ENCODE measurements around the gene TMEM179B. TPM values are rescaled to one million over a fixed set of nuclear protein-coding genes. Genes with fewer than 3 reads are reported as not detected.

Gene TMEM179B
- total and polyA plus RNA-seq, 9 of the 15 experiments (the other 6 are each of a cell fraction or from before 2014, with no cell fraction given), result 27.7 to 105 (median 37.0) TPM

- TF ChIP-seq ZBTB12 (CRISPR knock-in tag; IDR thresholded peaks at IDR 0.05) (peak; percentile 73), ATF6 (CRISPR knock-in tag; IDR thresholded peaks at IDR 0.05) (no peak), LARP7 (IDR thresholded peaks at IDR 0.05) (peak; percentile 57; the same call in 1 of the 2 replicates), ZNF707 (CRISPR knock-in tag; conservative IDR thresholded peaks at IDR 0.05) (no peak), SMAD1 (IDR thresholded peaks at IDR 0.05; ENCODE audit: low read depth, low read length, partially characterized antibody) (peak; percentile 17), MEIS2 (IDR thresholded peaks at IDR 0.05; ENCODE audit: partially characterized antibody) (no peak), ZNF143 (CRISPR knock-in tag; IDR thresholded peaks at IDR 0.05) (no peak), ZFP91 (CRISPR knock-in tag; IDR thresholded peaks at IDR 0.05) (peak; percentile 90), FOXM1 (IDR thresholded peaks at IDR 0.05; ENCODE audit: low read depth) (no peak; the same call in 1 of the 2 replicates), FOXM1 (CRISPR knock-in tag; IDR thresholded peaks at IDR 0.05; ENCODE audit: low read depth) (no peak), KDM1A (IDR thresholded peaks at IDR 0.05) (no peak), NFIC (IDR thresholded peaks at IDR 0.05) (no peak), SMARCB1 (IDR thresholded peaks at IDR 0.05; ENCODE audit: insufficient read length, low read depth) (no peak), ZNF197 (CRISPR knock-in tag; IDR thresholded peaks at IDR 0.05; ENCODE audit: low read depth) (no peak), RAD21 (CRISPR knock-in tag; conservative IDR thresholded peaks at IDR 0.05 in 1 of 2, IDR thresholded peaks at IDR 0.05 in 1 of 2) (no peak), SP2 (IDR thresholded peaks at IDR 0.05; ENCODE audit: extremely low read depth, low read depth, low read length, poor library complexity, severe bottlenecking) (peak; percentile 93), TRIM25 (IDR thresholded peaks at IDR 0.05; ENCODE audit: borderline replicate concordance) (no peak), SRSF7 (optimal IDR thresholded peaks at IDR 0.05; ENCODE audit: low read depth, low read length) (no peak), PKNOX1 (IDR thresholded peaks at IDR 0.05) (peak; percentile 100), ZNF282 (CRISPR knock-in tag; IDR thresholded peaks at IDR 0.05) (no peak), TRIM24 (IDR thresholded peaks at IDR 0.05) (no peak)
Measured at GRCh38 chr11:62831520-62832335, 44.5 kb downstream of the TMEM179B start, which contains the start of gene STX5 (continued).
